ENCODE results near the gene BEST4. TPM values are rescaled to one million over a fixed set of nuclear protein-coding genes. Genes with fewer than 3 reads are reported as not detected.
"Not testable (repeated sequence)": the region's sequence is repeated elsewhere in the genome, so short reads cannot be mapped to it uniquely, and the experiment has no call there.

The BEST4 gene
- total RNA-seq, 1 experiment from 2014 or later = not detected

DNA sequence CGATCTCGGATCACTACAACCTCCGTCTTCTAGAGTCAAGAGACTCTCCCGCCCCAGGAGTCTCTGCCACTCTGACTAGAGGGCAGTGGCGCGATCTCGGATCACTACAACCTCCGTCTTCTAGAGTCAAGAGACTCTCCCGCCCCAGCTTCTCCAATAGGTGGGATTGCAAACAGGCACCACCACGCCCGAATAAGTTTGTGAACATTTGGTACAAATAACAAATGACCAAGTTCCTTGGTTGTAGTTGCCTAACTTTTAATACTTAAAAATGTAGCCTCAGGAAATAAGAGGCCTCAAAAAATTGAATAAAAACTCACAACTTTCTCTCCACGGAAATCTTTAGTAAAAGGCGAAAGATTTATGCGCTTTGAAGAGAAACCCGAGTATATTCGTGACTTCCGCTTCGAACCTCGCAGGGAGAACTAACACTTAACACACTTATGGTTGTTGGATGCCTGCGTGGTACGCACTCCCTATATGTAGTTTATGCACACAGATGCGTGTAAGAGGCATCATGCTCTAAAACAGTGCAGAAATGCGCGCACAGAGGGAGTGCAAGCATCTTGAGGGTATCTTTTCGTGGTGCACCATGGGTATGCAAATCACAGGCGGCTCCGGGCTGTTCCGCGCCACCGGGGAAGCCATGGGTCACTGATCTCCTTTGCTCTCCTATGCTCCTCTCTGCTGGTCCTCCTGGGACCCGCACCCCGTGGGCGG is 31.8 kb upstream of the BEST4 start:
- peak; percentile 93 for DNase-seq (ENCODE audit: extremely low read depth, low read depth)

DNA sequence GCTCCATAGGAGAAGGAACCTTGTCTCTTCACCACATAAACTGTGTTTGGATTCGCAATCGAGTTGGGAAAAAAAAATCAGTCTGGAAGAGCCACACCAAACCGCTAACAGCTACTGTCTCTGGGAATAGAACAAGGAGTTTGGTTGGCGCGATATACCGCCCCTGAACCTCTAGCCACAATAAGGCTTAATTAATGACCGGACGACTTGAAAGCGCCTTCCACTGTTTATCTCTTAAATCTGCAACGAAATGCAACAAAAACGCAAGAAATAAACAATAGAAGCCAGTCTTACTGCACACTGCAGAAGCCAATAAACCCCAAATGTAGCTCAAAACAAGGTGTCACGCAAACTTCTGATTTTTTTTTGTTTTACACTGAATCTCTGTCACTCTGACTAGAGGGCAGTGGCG is 31.2 kb upstream of the BEST4 start:
- DNase-seq (ENCODE audit: extremely low read depth, low read depth) = no peak

GRCh38 chr1:44817771-44818495 is 30.0 kb upstream of the BEST4 start:
- DNase-seq (ENCODE audit: extremely low read depth, low read depth) = no peak

DNA sequence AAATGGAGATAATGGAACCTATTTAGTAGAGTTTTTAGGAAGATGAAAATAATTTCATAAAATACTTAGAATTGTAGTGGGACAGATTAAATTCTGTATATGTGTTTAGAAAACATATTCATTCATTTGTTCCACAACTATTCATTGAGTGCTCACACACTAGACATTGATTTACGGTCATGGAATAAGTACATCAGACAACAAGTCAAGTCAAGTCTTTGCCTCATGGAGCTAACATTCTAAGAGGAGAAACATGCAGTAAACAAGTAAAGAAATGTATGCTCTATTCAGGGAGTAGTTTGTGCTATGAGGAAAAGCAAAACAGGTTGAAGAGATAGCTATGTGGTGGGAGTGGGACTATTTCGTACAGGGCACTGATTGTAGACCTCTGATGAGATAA is 29.3 kb upstream of the BEST4 start:
- no peak for DNase-seq (ENCODE audit: extremely low read depth, low read depth)

DNA sequence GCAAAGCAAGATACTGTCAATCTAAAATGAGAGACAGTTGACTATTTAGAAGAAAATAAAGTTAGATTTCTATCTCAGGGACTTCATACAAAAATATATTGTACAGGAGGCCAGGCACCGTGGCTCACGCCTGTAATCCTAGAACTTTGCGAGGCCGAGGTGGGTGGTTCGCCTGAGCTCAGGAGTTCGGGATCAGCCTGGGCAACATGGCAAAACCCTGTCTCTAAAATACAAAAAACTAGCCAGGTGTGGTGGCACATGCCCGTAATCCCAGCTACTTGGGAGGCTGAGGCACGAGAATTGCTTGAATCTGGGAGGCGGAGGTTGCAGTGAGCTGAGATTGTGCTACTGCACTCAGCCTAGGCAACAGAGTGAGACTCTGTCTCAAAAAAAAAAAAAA is 28.0 kb upstream of the BEST4 start:
- DNase-seq (ENCODE audit: extremely low read depth, low read depth) = not testable (repeated sequence)

DNA sequence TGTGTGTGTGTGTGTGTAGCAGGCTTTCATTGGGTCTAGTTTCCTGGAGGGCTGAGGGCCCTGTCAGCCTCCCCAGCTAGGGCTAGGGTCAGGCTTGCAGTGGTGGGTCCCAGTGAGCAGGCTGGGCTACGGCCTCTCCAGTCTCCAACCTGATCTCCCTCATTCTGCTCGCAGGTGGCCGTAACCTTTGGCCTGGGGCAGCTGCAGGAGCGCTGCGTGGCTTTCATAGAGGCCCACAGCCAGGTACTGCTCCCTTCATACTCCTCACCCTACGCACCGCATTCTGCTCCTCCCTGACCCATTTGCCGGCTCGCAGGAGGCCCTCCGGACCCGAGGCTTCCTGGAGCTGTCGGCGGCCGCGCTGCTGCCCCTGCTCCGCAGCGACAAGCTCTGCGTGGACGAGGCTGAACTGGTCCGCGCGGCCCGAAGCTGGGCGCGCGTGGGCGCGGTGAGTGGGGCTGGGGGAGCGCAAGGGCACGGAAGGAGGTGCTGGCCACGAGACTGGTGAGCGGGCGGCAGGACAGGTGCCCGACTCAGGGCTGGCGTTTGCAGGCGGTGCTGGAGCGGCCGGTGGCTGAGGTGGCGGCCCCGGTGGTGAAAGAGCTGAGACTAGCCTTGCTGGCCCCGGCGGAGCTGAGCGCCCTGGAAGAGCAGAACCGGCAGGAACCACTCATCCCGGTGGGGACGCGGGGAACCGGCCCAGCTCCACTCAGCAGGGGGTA is 25.0 kb upstream of the BEST4 start:
- DNase-seq (ENCODE audit: extremely low read depth, low read depth) = no peak

DNA sequence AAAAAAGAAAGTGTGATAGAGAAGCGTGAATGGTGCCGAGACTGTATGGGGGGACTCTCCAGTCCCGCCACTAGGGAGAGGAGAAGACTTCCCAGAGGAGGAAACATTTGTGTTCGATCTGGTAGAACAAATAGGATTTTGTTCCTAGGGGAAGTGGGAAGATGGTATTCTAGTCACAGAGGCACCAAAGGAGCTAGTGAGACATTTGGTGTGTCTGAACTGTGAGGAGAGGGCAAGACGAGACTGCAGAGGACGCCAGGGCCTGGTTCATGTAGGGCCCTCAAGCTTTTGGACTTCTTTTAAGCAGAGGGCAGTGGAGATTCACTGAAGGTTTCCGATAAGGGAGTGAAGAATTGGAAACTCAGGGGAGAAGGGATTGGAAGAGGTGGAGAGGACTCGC is 23.3 kb upstream of the BEST4 start:
- DNase-seq (ENCODE audit: extremely low read depth, low read depth) = no peak

- not testable (repeated sequence) for DNase-seq (ENCODE audit: extremely low read depth, low read depth)
These were observed 22.8 kb upstream of the BEST4 start for GRCh38 chr1:44810762-44811105.

- no peak for DNase-seq (ENCODE audit: extremely low read depth, low read depth)
These were observed 22.3 kb upstream of the BEST4 start for GRCh38 chr1:44810101-44810761.

DNA sequence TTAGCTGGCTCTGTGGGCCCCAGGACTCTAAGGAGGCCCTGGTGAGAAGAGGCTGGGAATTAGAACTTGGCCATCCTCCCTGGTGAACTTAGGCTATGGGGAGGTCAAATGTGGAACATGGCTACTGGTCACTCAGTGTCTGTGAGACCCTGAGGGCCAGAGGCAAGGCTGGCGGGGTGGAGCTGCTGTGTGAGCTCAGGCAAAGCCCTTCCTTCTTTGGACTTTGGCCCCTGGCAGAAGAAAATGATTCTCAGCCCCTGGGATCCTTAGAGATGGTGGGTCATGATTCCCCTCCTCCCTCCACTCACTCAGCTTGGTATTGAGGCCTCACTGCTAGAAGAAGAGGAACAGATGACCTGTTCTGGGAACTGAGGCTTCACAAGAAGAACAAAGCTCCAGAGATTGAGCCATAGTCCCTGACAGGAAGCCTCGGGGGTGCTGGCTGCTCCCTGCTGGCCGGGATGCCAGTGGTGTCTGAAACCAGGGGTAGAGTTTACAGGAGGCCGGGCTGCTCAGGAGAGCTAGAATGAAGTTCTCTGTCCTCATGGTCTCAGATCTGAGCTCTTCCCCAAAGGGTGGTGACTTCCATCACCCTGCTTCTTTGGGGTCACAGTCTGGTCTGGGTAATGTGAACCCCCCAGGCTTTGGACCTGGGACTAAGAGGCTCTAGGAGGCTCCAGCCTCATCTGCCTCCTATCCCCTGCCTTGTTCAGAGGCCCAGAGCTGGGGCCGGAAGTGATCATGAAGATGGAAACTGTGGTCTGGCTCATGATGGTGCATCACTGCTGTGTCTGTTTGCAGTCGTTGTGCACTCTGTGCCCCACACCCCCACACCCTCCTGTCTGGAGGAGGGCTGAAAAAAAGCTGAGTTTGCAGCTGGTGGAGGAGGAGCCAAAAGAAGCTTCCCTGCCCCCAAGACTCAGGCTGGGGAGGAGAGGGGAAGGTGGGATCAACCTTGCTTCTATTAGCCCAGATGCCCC is 21.3 kb upstream of the BEST4 start:
- DNase-seq (ENCODE audit: extremely low read depth, low read depth) = no peak

DNA sequence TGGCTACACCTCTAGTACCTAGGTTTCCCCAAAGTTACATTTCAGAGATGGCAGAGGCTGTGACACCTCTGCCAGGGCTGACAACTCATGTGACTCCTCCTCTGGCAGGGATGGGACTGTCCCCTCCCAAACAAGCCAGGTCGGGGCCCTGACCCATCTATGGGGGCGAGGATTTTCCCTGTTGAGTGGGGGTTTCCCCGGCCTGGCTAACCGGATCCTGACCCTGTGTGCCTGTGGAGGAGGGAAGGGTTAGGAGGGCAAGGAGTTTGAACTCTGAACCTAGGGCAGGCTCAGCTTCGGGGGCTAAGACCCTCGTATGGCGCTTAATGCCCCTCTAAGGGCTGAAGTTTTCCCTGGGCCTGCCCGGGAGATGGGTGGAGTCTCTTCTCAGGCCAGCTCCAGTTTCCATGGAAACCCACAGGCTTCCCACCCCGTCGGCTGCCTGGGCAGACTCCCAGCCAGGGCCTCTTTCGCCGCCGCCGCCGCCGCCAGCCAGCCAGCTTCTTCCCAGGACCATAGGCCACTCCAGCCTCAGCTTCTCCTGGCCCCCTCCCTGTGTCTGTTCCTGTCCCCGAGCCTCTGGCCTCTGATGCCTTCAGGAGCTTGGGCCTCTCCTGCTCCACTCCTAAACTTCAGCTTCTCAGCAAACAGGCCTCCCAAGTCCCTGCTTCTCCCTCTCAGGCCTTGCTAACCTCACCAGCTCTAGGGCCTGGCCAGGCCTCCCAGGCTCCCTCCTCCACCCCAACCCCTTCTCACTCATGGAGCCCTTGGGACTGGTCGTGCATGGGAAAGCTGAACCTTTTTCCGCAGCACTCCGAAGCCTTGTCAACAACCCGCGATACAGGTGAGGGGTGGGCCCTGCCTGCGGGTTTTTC is 20.3 kb upstream of the BEST4 start, which contains the start of gene BTBD19:
BTBD19 (plus strand) TSS at position 461 of the 875 bp plus-strand sequence; CDS start at position 759, 298 bp downstream.
- DNase-seq (ENCODE audit: extremely low read depth, low read depth) = no peak

- DNase-seq (ENCODE audit: extremely low read depth, low read depth) = peak; percentile 94
These were observed 19.5 kb upstream of the BEST4 start for GRCh38 chr1:44807364-44808062.

DNA sequence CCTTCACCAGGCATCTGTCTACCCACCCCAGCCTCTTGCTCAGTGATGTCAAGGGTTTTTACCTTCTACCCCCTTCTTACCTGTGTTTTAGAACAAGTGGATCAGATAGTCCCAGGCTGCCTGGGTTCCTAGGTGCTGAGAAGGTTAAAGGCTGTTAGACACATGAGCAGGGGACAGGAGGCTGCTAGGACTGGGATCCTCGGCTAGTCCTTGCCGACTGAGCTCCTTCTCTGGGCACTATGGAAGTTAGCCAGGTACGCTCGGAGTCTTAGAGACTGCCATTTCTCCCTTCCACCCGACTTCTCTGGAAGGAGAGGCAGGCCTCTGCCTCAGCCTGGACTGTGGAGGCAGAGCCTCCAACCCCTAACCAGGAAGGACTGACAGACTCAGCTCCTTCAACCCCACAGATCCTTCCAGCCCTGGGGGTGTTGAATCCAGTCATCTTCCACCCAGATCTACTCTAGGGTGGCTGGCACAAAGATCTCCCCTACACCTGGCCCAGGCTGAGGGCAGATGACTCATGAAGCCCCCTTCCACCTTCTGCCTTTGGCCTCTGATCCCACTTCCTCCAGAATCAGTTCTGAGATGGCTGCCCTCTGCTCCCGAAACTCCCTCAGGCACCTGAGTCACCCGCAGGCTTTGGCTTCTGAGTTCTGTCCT is 18.9 kb upstream of the BEST4 start, which contains the start of gene DYNLT4:
DYNLT4 (minus strand) TSS at position 648 of the 660 bp plus-strand sequence. CDS start 683 bp downstream, outside the sequence.
- no peak for DNase-seq (ENCODE audit: extremely low read depth, low read depth)

GRCh38 chr1:44806025-44806703 is 18.2 kb upstream of the BEST4 start:
- DNase-seq (ENCODE audit: extremely low read depth, low read depth) = no peak

GRCh38 chr1:44805311-44806024 is 17.5 kb upstream of the BEST4 start:
- no peak for DNase-seq (ENCODE audit: extremely low read depth, low read depth)
